Ascending aorta (tissue), 2 donors: ENCODE data around the gene NAT14. TPM values are rescaled to one million over a fixed set of nuclear protein-coding genes. Genes with fewer than 3 reads are reported as not detected.
A peak's percentile ranks its signal among the peaks of the same experiment; 100 is the strongest.

Source experiments
- DNase-seq, 2 donors: peaks; one replicate each; pipeline ENCODE4 v3.0.0-alpha.2; 2019; ENCODE audit warnings: low spot score in 2 of 2
- H3K27ac ChIP-seq, 2 donors: fragments of 200-600 bp; sonication (generic); one replicate each; pipeline ENCODE4 v1.5.1; 2016 to 2017; ENCODE audit warnings: mild to moderate bottlenecking in 1 of 2
- H3K27me3 ChIP-seq: fragments of 200-600 bp; sonication (generic); one replicate; pipeline ENCODE4 v1.5.1; 2017
- H3K36me3 ChIP-seq, 2 donors: fragments of 200-600 bp; sonication (generic); one replicate each; pipeline ENCODE4 v1.5.1; 2016
- H3K4me1 ChIP-seq, 2 donors: fragments of 200-600 bp; sonication (generic); one replicate each; pipeline ENCODE4 v1.5.1; 2016 to 2017; ENCODE audit warnings: mild to moderate bottlenecking in 1 of 2
- H3K4me3 ChIP-seq, 2 donors: fragments of 200-600 bp; sonication (generic); one replicate each; pipeline ENCODE4 v1.5.1; 2016 to 2017; ENCODE audit warnings: mild to moderate bottlenecking in 1 of 2
- H3K9me3 ChIP-seq, 2 donors: fragments of 200-600 bp; sonication (generic); one replicate each; pipeline ENCODE4 v1.5.1; 2016
- CTCF ChIP-seq, 3 experiments: fragments of 200-600 bp in 2 of 3; fragments of 450-650 bp in 1 of 3; sonication (generic) in 2 of 3; IDR thresholded peaks; one replicate each; pipeline ENCODE4 v1.5.1; 2016 to 2019; ENCODE audit warnings: antibody characterized with exemption in 3 of 3, mild to moderate bottlenecking in 1 of 3, moderate library complexity in 1 of 3
- intact Hi-C: fragments of 100-400 bp; cut with DNase I; formaldehyde crosslinking; loops from one replicate; pipeline ENCODE4 v1.15.1; 2023
- total RNA-seq: library from RNA; depleted of rRNA; stranded (reverse); fragments of >200 nt; gene quantifications from one replicate; pipeline ENCODE4 v1.1.0, GENCODE V29; 2016

Gene NAT14
- total RNA-seq, 1 donor from 2014 or later: 21.6 TPM

- no peaks in the 10 kb centered on the region for H3K36me3 ChIP-seq
- TF ChIP-seq CTCF (IDR thresholded peaks at IDR 0.05): no peak
- no peak within 1 kb of the TSS for H3K4me3 ChIP-seq
- H3K4me1 ChIP-seq: peaks cover 0 to 11% of the 10 kb centered on the region in 2 donors
- no peak for DNase-seq
- H3K27me3 ChIP-seq: no peaks in the 10 kb centered on the region
- intact Hi-C loops: loop anchor here (5.0 kb wide), 2 partner anchors 158 to 182 kb away; partner anchors contain the start of genes BRSK1, HSPBP1 and ZNF784
- H3K9me3 ChIP-seq: no peaks in the 10 kb centered on the region
- H3K27ac ChIP-seq: no peak within 1 kb of the TSS
Measured at GRCh38 chr19:55464662-55465054, 20.3 kb upstream of the NAT14 start, which contains the start of gene C19orf85. Gene C19orf85 (minus strand): TSS chr19:55464751. CDS start chr19:55464554, 197 bp downstream.

- Histone ChIP-seq H3K4me1 (peaks cover 0 to 7% of the 10 kb centered on the region in 2 donors), H3K9me3 (no peaks in the 10 kb centered on the region), H3K4me3 (no peak overlapping the region), H3K27ac (no peak overlapping the region), H3K27me3 (no peaks in the 10 kb centered on the region), H3K36me3 (no peaks in the 10 kb centered on the region)
- TF ChIP-seq CTCF (IDR thresholded peaks at IDR 0.05): no peak
- intact Hi-C loops: no loop called here
- DNase-seq: no peak
Measured at GRCh38 chr19:55465460-55466240, 19.3 kb upstream of the NAT14 start.

- peaks cover 0 to 6% of the 10 kb centered on the region in 2 donors for H3K4me1 ChIP-seq
- no peak for DNase-seq
- no peak overlapping the region for H3K27ac ChIP-seq
- intact Hi-C loops: no loop called here
- H3K9me3 ChIP-seq: no peaks in the 10 kb centered on the region
- H3K4me3 ChIP-seq: no peak overlapping the region
- no peaks in the 10 kb centered on the region for H3K27me3 ChIP-seq
- TF ChIP-seq CTCF (IDR thresholded peaks at IDR 0.05): no peak
- no peaks in the 10 kb centered on the region for H3K36me3 ChIP-seq
Measured at GRCh38 chr19:55466241-55466614, 18.8 kb upstream of the NAT14 start.

- H3K4me1 ChIP-seq: peaks cover 0 to 6% of the 10 kb centered on the region in 2 donors
- no peak overlapping the region for H3K27ac ChIP-seq
- TF ChIP-seq CTCF (IDR thresholded peaks at IDR 0.05): peak; percentile 95 to 100 (median 97)
- H3K27me3 ChIP-seq: no peaks in the 10 kb centered on the region
- peak in 1 of 2 donors; percentile 85 for DNase-seq
- intact Hi-C loops: loop anchor here (1.0 kb wide), 1 partner anchor 37 kb away; no protein-coding TSS in a partner anchor
- no peak overlapping the region for H3K4me3 ChIP-seq
- H3K36me3 ChIP-seq: no peaks in the 10 kb centered on the region
- no peaks in the 10 kb centered on the region for H3K9me3 ChIP-seq
Measured at GRCh38 chr19:55467236-55468053, 17.5 kb upstream of the NAT14 start.

- TF ChIP-seq CTCF (IDR thresholded peaks at IDR 0.05): peak in 2 of 3 experiments; percentile 1 to 25
- H3K27me3 ChIP-seq: no peaks in the 10 kb centered on the region
- H3K4me1 ChIP-seq: peaks cover 0 to 6% of the 10 kb centered on the region in 2 donors
- DNase-seq: no peak
- H3K9me3 ChIP-seq: no peaks in the 10 kb centered on the region
- H3K36me3 ChIP-seq: no peaks in the 10 kb centered on the region
- H3K4me3 ChIP-seq: no peak overlapping the region
- intact Hi-C loops: no loop called here
- no peak overlapping the region for H3K27ac ChIP-seq
Measured at GRCh38 chr19:55468054-55468393, 17.0 kb upstream of the NAT14 start.
